ENCODE data around the gene DPP7. TPM values are rescaled to one million over a fixed set of nuclear protein-coding genes. Genes with fewer than 3 reads are reported as not detected.
"Not testable (repeated sequence)": the region's sequence is repeated elsewhere in the genome, so short reads cannot be mapped to it uniquely, and the experiment has no call there.

Gene DPP7
- total RNA-seq, 4 donors from 2014 or later = 123 to 144 (median 138) TPM

- 50 to 51% methylated on average over 24 of the region's 24 CpGs for WGBS, 2 donors
- no peak for DNase-seq (ENCODE audit: low spot score in 2 of 2)
- H3K4me3 ChIP-seq (ENCODE audit: low read depth, poor library complexity, severe bottlenecking) = no peak overlapping the region
- intact Hi-C loops (cut with DNase I; ENCODE audit: low total_unique reads) = no loop called here
- TF ChIP-seq, protein P1, sequence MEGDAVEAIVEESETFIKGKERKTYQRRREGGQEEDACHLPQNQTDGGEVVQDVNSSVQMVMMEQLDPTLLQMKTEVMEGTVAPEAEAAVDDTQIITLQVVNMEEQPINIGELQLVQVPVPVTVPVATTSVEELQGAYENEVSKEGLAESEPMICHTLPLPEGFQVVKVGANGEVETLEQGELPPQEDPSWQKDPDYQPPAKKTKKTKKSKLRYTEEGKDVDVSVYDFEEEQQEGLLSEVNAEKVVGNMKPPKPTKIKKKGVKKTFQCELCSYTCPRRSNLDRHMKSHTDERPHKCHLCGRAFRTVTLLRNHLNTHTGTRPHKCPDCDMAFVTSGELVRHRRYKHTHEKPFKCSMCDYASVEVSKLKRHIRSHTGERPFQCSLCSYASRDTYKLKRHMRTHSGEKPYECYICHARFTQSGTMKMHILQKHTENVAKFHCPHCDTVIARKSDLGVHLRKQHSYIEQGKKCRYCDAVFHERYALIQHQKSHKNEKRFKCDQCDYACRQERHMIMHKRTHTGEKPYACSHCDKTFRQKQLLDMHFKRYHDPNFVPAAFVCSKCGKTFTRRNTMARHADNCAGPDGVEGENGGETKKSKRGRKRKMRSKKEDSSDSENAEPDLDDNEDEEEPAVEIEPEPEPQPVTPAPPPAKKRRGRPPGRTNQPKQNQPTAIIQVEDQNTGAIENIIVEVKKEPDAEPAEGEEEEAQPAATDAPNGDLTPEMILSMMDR (IDR thresholded peaks at IDR 0.05) = no peak
- TF ChIP-seq POLR2A (IDR thresholded peaks at IDR 0.05) = no peak
Measured at GRCh38 chr9:137127301-137128157, 13.0 kb upstream of the DPP7 start.

DNA sequence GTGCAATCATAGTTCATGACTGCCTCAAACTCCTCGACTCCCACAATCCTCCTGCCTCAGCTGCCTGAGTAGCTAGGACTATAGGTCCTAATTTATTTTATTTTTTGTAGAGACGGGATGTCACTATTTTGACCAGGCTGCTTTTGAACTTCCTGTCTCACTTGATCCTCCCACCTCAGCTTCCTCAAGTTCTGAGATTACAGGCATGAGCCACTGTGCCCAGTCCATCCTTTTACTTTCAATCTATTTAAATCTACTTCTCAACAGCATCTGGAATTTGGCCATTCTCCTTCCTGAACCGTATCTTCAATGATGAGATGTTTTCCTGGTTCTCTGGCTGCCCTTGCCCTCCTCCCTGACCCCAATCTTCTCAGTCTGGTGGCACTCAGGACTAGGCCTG, 12.3 kb upstream of the DPP7 start:
- 53 to 54% methylated on average over 3 of the region's 3 CpGs for WGBS, 2 donors
- H3K4me3 ChIP-seq (ENCODE audit: low read depth, poor library complexity, severe bottlenecking) = no peak overlapping the region
- intact Hi-C loops (cut with DNase I; ENCODE audit: low total_unique reads) = no loop called here
- no peak for TF ChIP-seq POLR2A (IDR thresholded peaks at IDR 0.05)
- TF ChIP-seq, protein P1 (IDR thresholded peaks at IDR 0.05) = no peak
- DNase-seq (ENCODE audit: low spot score in 2 of 2) = no peak

- DNase-seq (ENCODE audit: low spot score in 2 of 2); intact Hi-C loops (cut with DNase I; ENCODE audit: low total_unique reads); H3K4me3 ChIP-seq (ENCODE audit: low read depth, poor library complexity, severe bottlenecking): not testable (repeated sequence)
- WGBS, 2 donors = 91% methylated on average over 5 of the region's 5 CpGs
Measured at GRCh38 chr9:137123952-137124462, 9.5 kb upstream of the DPP7 start.

DNA sequence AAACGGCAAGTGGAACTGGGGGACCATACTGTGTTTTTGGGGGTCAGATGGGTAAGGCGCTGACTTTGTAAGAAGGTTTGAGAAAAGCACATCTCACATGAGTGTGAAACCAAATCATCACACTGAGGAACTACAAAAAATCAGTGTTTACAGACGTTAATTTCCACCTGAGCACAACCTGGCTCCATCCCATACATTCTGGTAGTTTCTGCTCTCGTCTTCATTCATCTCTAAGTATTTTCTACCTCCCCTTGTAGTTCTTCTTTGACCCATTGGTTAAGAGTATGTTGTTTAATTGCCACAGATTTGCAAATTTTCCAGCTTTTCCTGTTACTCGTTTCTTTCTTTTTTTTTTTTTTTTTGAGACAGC, 8.9 kb upstream of the DPP7 start:
- no peak overlapping the region for H3K4me3 ChIP-seq (ENCODE audit: low read depth, poor library complexity, severe bottlenecking)
- intact Hi-C loops (cut with DNase I; ENCODE audit: low total_unique reads) = no loop called here
- WGBS, 2 donors = 74 to 79% methylated on average over 5 of the region's 5 CpGs
- TF ChIP-seq, protein P1 (IDR thresholded peaks at IDR 0.05) = no peak
- TF ChIP-seq POLR2A (IDR thresholded peaks at IDR 0.05) = no peak
- no peak for DNase-seq (ENCODE audit: low spot score in 2 of 2)

GRCh38 chr9:137122796-137123467, 8.4 kb upstream of the DPP7 start:
- H3K4me3 ChIP-seq (ENCODE audit: low read depth, poor library complexity, severe bottlenecking); DNase-seq (ENCODE audit: low spot score in 2 of 2); intact Hi-C loops (cut with DNase I; ENCODE audit: low total_unique reads): not testable (repeated sequence)
- WGBS, 2 donors = 85 to 86% methylated on average over 16 of the region's 16 CpGs

GRCh38 chr9:137121927-137122795, 7.6 kb upstream of the DPP7 start:
- DNase-seq (ENCODE audit: low spot score in 2 of 2); H3K4me3 ChIP-seq (ENCODE audit: low read depth, poor library complexity, severe bottlenecking); intact Hi-C loops (cut with DNase I; ENCODE audit: low total_unique reads): not testable (repeated sequence)
- WGBS, 2 donors = 75% methylated on average over 21 to 22 of the region's 25 CpGs

GRCh38 chr9:137118092-137118603, 3.6 kb upstream of the DPP7 start:
- H3K4me3 ChIP-seq (ENCODE audit: low read depth, poor library complexity, severe bottlenecking); DNase-seq (ENCODE audit: low spot score in 2 of 2): not testable (repeated sequence)
- intact Hi-C loops (cut with DNase I; ENCODE audit: low total_unique reads) = loop anchor here (5.0 kb wide), 1 partner anchor 109 kb away; the partner anchor contains the start of genes CYSRT1 and RNF224
- 74 to 81% methylated on average over 12 of the region's 12 CpGs for whole genome bisulfite sequencing, 2 donors

Data from lower leg skin (tissue), 4 donors.